HG03025 (cell line): Measurements from ENCODE around the gene NEDD8.
"Not testable (repeated sequence)": the region's sequence is repeated elsewhere in the genome, so short reads cannot be mapped to it uniquely, and the experiment has no call there.

Experiments
- ATAC-seq: cut with Tn5 transposase; IDR thresholded peaks from one replicate; pipeline ENCODE4 v1.9.1; 2021; ENCODE audit warnings: mild to moderate bottlenecking, moderate library complexity; ENCODE audit not compliant: unreplicated experiment, low FRiP score

The NEDD8 gene

DNA sequence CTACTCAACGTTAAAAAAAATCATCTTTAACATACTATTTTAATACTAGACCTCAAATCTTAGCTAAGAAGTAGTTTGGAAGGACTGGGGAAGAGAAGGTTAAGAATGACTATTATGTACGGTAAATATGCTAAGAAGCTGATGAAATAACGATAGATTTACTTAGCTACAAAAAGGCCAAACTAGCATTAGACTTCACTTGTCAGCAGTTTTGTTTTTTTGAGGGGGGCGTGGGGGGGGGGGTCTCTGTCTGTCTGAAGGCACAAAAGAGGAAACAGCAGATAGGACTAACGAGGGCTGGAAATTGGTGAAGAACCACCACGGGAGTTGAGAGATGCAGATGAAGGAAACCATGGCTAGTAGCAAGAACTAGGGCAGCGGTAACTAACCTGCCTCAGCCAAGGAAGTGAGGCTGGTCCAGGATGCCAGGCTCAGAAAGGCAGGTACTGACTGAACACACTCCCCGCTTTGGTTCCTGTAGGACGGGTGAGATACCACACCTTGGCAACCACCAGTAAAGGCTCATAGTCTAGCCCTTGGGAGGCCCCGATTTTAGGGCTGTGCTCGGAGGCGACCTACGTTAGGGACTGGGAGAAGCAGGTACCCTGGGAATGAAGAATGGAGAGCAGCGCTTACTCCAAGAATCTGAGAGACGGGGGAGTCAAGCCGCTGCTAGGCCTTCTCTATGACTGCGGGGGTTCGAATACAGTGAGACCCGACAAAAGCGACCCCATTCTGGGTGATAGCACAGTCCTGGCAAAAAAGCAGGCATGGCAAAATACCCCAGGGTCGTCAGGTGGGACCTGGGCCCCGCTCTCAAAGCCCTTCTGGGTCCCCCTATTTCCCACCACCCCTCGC lies 675 bp downstream of the NEDD8 start:
- ATAC-seq, result peak; percentile 11

DNA sequence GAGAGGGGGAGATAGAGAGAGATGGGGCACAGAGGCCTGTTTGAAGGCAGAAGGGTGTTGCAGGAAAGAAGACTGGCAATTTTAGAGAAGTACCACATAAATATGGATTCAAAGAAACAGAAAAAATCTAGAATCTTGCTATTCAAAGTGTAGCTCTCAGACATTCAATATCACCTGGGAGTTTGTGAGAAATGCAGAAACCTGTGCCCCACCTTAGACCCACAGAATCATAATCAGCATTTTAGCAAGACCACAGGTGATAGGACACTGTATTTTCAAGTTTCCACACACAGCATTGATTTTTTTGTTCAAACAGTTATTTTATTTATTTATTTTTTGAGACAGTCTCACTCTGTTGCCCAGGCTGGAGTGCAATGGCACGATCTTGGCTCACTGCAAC lies 3.3 kb downstream of the NEDD8 start:
- ATAC-seq, result no peak

DNA sequence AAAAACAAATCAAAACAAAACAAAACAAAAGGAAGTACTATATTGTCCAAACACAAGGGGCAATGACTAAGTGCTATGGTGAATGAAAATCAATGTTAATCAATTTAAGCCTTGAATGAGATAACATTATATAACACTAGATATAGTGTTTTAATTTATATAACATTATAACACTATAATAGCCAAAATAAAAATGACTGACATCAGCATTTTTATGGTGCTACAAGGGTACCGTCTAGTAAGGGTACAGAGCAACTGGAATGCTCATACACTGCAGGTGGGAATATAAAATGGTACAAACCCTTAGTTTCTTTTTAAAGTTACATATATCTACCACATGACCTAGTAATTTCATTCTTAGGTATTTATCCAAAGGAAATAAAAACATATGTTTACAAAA lies 5.7 kb downstream of the NEDD8 start:
- no peak for ATAC-seq

DNA sequence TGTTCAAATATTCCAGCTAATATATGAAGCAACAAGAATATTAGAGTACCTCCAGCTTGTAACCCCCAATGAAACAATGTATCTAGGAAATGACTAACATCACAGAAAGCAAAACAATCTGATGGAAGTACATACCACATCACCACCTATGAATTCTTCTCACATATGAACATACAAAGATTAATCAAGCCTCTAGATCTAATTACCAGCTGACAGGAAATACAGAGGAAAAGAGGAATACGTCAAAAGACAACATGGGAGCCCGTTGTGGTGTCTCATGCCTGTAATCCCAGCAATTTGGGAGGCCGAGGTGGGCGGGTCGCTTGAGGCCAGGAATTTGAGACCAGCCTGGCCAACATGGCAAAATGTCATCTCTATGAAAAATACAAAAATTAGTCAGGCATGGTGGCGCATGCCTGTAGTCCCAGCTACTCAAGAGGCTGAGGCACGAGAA lies 7.5 kb downstream of the NEDD8 start:
- no peak for ATAC-seq

DNA sequence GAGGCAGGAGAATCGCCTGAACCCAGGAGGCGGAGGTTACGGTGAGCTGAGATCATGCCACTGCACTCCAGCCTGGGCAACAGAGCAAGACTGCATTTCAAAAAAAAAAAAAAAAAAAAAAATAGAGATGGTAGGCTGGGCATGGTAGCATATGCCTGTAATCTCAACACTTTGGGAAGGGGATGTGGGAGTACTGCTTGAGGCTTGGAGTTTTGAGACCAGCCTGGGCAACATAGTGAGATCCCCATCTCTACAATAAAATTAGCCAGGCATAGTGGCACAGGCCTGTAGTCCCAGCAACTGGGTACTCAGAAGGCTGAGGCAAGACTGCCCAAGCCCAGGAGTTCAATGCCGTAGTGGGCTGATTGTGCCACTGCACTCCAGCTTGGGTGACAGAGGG lies 9.2 kb downstream of the NEDD8 start:
- ATAC-seq, result not testable (repeated sequence)

DNA sequence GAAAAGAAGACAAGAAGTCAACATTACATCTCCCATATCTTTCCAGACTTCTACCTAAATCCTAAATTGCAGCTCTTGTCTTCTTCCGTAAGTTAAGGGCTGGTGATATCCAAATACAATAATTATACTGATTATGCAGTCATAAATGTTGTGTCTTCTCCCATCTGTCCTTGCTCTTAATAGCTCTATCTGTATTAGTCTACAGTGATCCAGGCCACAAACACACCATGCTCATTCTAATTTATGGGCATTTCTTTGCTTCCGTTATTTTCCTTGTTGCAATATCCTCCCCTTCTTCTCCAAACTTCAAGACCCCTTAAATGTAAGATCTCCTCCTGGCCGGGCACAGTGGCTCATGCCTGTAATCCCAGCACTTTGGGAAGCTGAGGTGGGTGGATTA lies 12.6 kb downstream of the NEDD8 start:
- ATAC-seq, result no peak

DNA sequence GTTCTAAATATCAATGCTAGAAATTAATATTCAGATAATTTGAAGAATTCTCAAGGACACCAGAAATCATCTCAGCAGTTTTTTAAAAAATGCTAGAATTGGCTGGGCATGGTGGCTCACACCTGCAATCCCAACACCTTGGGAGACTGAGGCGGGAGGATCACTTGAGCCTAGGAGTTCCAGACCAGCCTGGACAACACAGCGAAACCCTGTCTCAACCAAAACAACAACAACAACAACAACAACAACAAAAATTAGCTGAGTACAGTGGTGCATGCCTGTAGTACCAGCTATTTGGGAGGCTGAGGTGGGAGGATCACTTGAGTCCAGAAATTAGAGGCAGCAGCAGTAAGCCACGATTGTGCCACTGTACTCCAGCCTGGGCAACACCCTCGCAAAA lies 13.1 kb downstream of the NEDD8 start:
- no peak for ATAC-seq

DNA sequence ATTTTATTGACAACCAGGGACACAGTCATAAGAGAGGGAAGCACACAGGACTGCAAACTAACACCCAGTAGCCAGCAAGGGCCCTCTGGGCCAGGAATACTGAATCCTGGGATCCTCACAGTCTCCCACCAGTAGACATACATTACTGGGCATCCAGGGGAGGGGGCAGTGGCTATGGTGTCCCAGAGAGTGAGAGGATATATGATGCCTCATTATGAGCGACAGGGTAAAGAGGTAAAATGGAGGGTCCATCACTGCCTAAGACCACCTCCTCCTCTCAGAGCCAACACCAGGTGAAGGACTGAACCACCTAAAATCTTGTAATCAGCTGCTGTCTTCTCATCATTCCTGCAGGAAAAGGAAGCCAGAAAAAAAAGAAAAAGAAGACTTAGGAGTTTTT lies 15.3 kb downstream of the NEDD8 start:
- ATAC-seq, result not testable (repeated sequence)

DNA sequence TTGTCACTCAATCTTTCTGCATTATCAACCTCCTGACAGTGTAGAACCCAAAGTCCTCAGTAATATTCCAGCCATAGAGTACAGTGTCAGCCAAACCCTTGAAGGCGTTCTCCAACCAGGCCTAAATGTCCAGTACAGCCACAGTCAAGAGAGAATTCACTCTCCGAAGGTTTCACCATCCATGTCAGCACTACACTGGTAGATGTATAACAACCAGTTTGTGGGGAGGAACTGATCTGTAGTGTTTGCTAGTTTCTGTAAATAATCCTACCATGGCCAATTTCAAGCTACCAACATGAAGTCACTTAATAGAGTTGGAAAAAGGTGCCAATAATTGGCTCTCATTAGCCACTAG lies 15.8 kb downstream of the NEDD8 start:
- ATAC-seq, result no peak

DNA sequence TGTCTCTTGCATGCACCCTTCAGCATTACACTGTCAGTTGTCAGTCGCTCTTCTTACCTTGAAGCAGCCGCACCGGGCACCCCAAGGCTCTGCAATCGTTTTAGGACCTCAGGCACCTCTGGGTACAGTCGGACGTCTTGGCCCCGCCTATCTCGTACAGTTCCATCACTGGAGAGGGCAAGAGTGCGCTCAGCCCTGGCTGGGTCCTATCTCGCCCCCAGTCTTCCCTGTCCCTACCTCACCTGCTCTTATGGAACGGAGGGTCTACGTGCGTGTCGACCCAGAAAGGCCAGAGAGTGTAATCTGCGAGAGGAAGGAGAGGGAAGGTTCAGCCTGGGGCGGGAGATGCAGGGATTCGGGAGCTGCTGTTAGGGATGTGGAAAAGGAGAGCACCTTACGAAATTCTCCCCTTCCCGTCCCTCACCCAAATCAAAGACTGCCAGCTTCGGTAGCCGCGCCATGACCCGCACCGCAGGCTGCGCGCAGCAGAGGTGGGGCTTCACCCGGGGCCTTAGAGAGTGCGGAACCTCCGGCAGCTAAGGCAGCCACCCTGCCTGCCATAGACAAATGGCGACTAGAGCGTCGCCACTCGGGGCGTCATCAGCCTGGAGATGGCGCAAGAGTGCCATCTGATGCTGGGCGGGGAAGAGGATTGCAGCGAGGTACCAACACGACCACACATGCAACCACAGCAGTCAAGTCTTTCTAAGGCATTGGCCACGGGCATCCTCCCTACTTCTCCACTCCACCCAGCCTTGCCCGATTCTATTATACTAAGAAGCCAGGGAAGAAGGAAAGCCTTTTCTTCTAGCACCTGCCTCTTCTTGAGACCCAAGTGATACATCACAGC lies 16.4 kb downstream of the NEDD8 start, which contains the start of gene MDP1:
Gene MDP1 (minus strand): TSS at position 572 of the 850 bp plus-strand sequence. CDS start 111 bp downstream, at position 461.
- ATAC-seq, result peak; percentile 52

DNA sequence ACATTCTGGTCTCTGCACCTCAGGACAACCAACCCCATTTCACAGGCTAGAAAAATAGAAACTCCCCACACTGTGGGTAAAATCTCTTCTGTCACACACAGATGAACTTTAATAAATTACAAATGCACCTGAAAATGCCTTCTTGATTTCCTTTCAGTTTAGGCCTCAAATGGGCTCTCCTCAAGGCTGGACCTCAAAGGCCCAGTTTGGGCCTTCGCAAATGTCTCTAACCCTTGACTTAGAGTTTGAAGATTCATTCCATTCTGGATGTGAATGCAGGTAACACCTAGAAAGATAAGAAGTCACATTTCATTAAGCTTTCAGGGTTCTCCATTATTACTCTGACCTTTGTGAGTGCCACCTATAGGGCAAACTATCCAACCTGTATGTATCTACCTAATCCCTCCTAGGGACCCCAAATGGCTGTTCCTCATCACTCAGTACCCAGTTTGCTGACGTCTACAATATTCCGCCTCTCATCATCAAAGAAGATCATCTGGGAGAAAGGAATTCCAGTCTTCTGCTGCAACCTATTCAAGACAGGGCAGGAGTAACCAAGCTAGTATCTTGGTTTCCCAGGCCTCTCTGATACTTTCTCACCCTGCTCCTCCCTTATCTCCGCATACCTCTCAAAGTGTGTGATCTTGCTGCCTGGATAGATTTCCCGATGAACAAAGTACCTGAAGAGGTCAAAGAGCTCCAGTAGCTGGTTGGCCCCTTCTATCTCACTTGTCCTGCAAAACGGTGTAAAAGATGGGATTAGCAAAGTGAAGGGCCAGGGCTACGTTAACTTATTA lies 18.1 kb downstream of the NEDD8 start:
- ATAC-seq, result no peak

DNA sequence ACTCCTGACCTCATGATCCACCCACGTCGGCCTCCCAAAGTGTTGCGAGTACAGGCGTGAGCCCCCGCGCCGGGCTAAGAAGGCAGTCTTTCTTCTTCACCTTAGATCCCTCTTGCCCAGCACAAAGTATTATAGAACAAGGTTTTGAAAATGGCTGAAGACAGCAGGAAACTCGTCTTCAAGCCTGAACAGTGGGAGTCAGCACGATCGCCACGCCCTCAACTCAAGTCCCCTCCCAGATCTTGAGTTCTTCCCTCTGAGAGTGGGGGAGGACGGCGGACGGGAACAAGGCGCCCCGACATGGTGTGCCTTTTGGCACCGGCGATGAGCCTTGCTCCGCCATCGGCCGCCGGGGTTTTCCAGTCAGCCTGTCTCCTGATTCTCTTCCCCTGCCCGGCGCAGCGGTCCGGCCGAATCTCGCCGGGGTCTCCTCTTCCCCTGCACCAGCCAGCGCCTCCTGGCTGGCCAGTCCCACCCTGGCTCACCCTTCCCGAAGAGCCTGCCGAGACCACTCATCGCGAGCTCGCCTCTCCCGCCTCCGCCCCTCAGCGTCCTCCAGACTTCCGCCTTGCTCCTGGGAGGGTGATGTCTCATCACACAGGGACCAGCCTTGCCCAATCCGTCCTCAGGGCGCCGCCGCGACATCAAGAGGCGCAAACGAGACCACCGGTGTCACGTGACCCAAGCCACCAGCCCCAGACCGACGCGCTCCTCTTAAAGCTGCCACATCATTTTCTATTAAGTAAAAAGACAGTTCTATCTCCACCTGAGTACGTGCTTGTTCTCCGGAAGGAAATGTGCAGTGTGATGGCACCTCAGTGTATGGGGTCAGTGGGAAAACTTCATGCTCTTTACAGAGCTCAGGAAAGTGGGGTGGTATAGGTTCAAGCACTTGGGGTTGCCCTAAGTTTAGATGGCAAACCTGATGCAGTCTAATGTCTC lies 19.0 kb downstream of the NEDD8 start, which contains the start of gene CHMP4A:
Gene CHMP4A (minus strand): TSS at position 565 of the 942 bp plus-strand sequence. CDS start 49 bp downstream, at position 516.
- peak; percentile 78 for ATAC-seq

DNA sequence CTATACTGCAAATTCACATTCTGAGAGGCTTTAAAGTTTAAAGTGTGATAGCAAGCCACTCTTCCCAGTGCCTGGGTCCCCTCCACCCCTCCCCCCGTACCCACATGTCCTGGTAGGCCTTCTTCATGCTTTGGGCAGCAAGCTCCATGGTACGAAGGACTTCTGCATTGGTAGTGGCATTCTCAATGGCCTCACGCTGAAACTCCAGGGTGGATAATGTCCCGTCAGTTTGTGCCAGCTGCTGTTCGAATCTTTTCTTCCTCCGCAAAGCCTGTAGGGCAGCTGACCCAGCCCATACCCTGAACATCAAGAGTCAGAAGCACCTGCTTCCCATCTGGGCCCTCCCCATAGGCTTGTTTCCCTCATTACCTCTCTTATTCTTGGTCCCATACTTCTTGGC lies 20.9 kb downstream of the NEDD8 start:
- no peak for ATAC-seq

DNA sequence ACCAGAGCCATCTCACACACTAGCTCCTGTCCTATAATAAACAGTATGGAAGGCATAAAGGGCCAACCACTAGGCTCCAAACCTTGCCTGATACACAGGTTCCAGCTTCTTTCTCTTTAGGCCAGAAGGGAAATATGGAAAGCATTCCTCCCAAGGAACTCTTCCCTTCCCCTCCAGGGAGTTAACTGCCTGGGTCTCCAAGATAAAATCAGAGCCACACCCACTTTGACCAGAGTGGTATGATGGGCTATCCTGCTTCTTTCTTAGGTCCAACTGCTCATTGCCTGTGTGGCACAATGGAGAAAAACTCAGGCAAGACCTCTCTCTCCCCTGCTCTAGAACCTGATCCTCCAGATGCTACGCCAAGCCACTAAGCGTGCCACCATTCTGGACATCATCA lies 24.5 kb downstream of the NEDD8 start:
- no peak for ATAC-seq

DNA sequence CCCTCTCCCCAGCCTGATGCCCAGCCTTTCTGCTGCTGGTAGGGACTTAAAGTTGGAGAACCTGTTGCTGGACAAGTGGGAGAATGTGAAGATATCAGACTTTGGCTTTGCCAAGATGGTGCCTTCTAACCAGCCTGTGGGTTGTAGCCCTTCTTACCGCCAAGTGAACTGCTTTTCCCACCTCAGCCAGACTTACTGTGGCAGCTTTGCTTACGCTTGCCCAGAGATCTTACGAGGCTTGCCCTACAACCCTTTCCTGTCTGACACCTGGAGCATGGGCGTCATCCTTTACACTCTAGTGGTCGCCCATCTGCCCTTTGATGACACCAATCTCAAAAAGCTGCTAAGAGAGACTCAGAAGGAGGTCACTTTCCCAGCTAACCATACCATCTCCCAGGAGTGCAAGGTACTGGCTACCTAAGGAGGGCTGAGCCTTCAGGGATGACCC lies 25.0 kb downstream of the NEDD8 start:
- no peak for ATAC-seq

DNA sequence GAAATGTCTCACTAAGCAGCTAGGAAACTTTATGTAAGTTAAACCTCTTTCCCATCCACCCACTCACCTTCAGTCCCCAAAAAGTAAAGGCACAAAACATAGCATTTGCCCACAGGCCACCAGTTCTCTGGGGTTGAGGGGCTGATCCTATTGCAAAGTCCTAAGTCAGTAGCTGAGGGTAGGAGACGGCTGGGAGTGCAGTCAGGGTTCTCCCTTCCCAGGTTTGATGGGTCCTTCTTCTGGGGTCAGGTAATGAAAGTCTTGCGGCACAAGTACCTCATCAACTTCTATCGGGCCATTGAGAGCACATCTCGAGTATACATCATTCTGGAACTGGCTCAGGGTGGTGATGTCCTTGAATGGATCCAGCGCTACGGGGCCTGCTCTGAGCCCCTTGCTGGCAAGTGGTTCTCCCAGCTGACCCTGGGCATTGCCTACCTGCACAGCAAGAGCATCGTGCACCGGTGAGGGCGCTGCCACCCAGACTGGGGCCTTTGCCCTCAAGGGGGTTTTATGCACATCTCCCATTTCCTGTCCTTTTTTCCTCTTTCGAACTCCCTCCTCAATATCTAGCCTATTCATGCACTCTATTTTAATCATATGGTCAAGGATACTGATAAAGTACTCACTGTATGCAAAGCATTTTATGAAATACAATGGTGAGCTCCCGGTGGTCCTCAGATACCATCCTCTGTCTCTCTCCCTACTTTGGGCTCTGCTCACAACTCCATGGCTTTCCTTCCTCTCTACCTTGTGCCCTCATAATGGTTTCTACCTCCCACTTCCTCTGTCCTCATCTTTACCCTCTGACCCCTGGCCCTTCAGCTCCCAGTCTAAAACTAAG lies 25.7 kb downstream of the NEDD8 start:
- no peak for ATAC-seq

DNA sequence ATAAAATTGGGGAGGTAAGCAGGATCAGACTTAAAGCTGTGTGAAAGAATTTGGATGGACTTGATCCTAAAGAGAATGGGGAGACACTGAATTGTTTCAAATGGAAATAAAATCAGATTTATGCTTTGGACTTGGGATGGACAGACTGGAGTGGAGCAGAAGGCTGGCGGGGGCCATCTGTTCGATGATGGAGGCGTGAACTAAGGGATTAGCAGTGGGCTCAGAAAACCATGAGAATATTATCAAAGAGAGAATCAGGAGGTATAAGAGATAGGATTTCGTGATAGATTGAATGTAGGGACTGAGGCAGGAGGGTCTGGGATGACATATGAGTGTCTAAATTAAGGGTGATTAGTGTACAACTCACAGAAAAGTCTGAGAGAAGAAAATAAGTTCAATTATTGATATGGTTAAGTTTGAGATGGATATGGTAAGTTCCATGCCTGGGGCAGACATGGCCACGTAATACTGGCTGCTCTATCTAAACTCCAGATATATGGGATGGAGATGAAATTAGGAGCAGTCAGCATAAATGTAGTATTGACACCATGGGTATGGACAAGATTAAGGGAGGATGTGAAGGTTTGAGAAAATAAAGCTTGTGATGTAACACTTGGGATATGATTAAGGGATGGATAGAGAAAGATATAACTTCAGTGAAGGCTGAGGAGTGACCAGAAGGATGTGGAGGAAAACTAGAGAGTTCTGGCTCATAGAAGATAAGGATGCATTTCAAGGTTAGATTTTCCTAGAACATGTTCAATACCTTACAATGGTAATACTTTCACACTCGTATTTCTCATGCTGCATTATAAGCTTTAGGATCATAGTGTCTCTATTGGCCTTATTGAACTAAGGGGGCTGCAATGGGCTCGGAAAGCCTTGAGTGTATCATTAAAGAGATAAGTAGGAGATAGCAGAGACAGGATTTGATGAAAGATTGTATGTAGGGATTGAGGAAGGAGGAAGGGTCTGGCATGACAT lies 27.7 kb downstream of the NEDD8 start:
- ATAC-seq, result no peak
